ENCODE data around the gene ZDHHC22. TPM values are rescaled to one million over a fixed set of nuclear protein-coding genes. Genes with fewer than 3 reads are reported as not detected.

The ZDHHC22 gene
- total RNA-seq, 3 donors from 2014 or later = 1.7 TPM; not detected in 2

DNA sequence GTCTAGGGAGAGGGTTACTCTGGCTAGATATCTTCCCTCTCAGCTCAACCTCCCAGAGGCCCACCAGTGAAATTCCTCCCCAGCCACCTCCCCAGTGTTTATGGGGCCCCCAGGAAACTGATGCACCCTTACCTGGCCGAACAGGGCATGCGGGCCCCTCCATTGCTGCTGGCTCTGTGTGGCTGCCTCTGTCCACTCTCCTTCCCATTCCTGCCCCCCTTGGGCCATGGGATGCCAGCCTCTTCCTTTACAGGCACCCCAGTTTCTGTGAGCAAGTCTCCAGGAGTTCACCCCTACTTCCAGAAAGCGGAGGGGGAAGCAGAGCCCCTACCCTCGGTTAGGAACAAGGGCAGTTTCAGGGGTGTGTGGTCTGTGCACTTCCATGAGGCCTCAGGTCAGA, 19.4 kb upstream of the ZDHHC22 start:
- DNase-seq = no peak
- intact Hi-C loops (cut with DNase I, micrococcal nuclease) = no loop called here
- ATAC-seq = no peak
- no peak for TF ChIP-seq CTCF (IDR thresholded peaks at IDR 0.05)
- Histone ChIP-seq H3K4me1 (ENCODE audit: low read depth) (no peaks in the 10 kb centered on the region), H3K9me3 (no peaks in the 10 kb centered on the region), H3K4me3 (no peak overlapping the region), H3K36me3 (ENCODE audit: low read depth) (no peaks in the 10 kb centered on the region)

- intact Hi-C loops (cut with DNase I, micrococcal nuclease) = loop anchor here (10.0 kb wide), 2 partner anchors 56 to 156 kb away; no protein-coding TSS in a partner anchor
These were observed 17.3 kb upstream of the ZDHHC22 start for GRCh38 chr14:77158882-77159255.

GRCh38 chr14:77158175-77158881, 16.7 kb upstream of the ZDHHC22 start:
- intact Hi-C loops (cut with DNase I, micrococcal nuclease) = loop anchor here (10.0 kb wide), 2 partner anchors 56 to 156 kb away; no protein-coding TSS in a partner anchor
- peak; percentile 51 for ATAC-seq

More at GRCh38 chr14:77158882-77159255, 17.3 kb upstream of the ZDHHC22 start:
- ATAC-seq (no peak), DNase-seq (no peak)
- no peak for TF ChIP-seq CTCF (IDR thresholded peaks at IDR 0.05)
- no peaks in the 10 kb centered on the region for H3K4me1 ChIP-seq (ENCODE audit: low read depth)
- no peaks in the 10 kb centered on the region for H3K36me3 ChIP-seq (ENCODE audit: low read depth)
- no peak overlapping the region for H3K4me3 ChIP-seq
- H3K9me3 ChIP-seq = no peaks in the 10 kb centered on the region

GRCh38 chr14:77157740-77158139, 16.1 kb upstream of the ZDHHC22 start:
- ATAC-seq (no peak), DNase-seq (no peak)
- Histone ChIP-seq H3K9me3 (no peaks in the 10 kb centered on the region), H3K4me1 (ENCODE audit: low read depth) (no peaks in the 10 kb centered on the region), H3K4me3 (no peak overlapping the region), H3K36me3 (ENCODE audit: low read depth) (no peaks in the 10 kb centered on the region)
- no peak for TF ChIP-seq CTCF (IDR thresholded peaks at IDR 0.05)
- intact Hi-C loops (cut with DNase I, micrococcal nuclease) = loop anchor here (10.0 kb wide), 2 partner anchors 57 to 157 kb away; no protein-coding TSS in a partner anchor

More at GRCh38 chr14:77158175-77158881, 16.7 kb upstream of the ZDHHC22 start:
- no peaks in the 10 kb centered on the region for H3K4me1 ChIP-seq (ENCODE audit: low read depth)
- no peak overlapping the region for H3K4me3 ChIP-seq
- H3K9me3 ChIP-seq = no peaks in the 10 kb centered on the region
- DNase-seq = no peak
- no peak for TF ChIP-seq CTCF (IDR thresholded peaks at IDR 0.05)
- no peaks in the 10 kb centered on the region for H3K36me3 ChIP-seq (ENCODE audit: low read depth)

GRCh38 chr14:77155083-77155482, 13.5 kb upstream of the ZDHHC22 start:
- TF ChIP-seq CTCF (IDR thresholded peaks at IDR 0.05) = no peak
- Histone ChIP-seq H3K4me3 (no peak overlapping the region), H3K9me3 (no peaks in the 10 kb centered on the region), H3K36me3 (ENCODE audit: low read depth) (no peaks in the 10 kb centered on the region), H3K4me1 (ENCODE audit: low read depth) (no peaks in the 10 kb centered on the region)
- intact Hi-C loops (cut with DNase I, micrococcal nuclease) = loop anchor here (10.0 kb wide), 2 partner anchors 60 to 160 kb away; no protein-coding TSS in a partner anchor
- no peak for ATAC-seq
- DNase-seq = no peak
